GM23338 (cell line): ENCODE measurements around the gene CSF3. TPM values are rescaled to one million over a fixed set of nuclear protein-coding genes. Genes with fewer than 3 reads are reported as not detected.

Source experiments
- ATAC-seq: fragments of 200-7000 bp; cut with Tn5 transposase; 3 replicates; pipeline ENCODE4 v1.9.1; 2020
- DNase-seq: peaks from one replicate; pipeline ENCODE4 v3.0.0-alpha.2; 2015; ENCODE audit warnings: low spot score
- H2AFZ ChIP-seq: fragments of 200-600 bp; sonication (generic); 2 replicates; pipeline ENCODE4 v1.8.0; 2016; ENCODE audit warnings: antibody characterized with exemption, mild to moderate bottlenecking, moderate library complexity
- H3F3A ChIP-seq: fragments of 200-600 bp; sonication (generic); replicated peaks from 2 replicates; pipeline ENCODE4 v1.8.0; 2017; ENCODE audit warnings: antibody characterized with exemption, mixed run types, low read depth
- H3K27ac ChIP-seq: fragments of 200-600 bp; sonication (generic); 2 replicates; pipeline ENCODE4 v1.6.1; 2016; ENCODE audit warnings: low read depth
- H3K27me3 ChIP-seq: fragments of 200-600 bp; sonication (generic); 2 replicates; pipeline ENCODE4 v1.8.0; 2016; ENCODE audit warnings: mild to moderate bottlenecking, mixed run types, moderate library complexity; ENCODE audit not compliant: insufficient read depth
- H3K36me3 ChIP-seq: fragments of 200-600 bp; sonication (generic); 2 replicates; pipeline ENCODE4 v1.8.0; 2016; ENCODE audit warnings: mild to moderate bottlenecking; ENCODE audit not compliant: insufficient read depth
- H3K4me1 ChIP-seq: fragments of 200-600 bp; sonication (generic); 2 replicates; pipeline ENCODE4 v1.8.0; 2016; ENCODE audit warnings: mild to moderate bottlenecking, moderate library complexity; ENCODE audit not compliant: insufficient read depth
- H3K4me2 ChIP-seq: fragments of 200-600 bp; sonication (generic); 2 replicates; pipeline ENCODE4 v1.7.1; 2017; ENCODE audit warnings: mixed run types
- H3K4me3 ChIP-seq: fragments of 200-600 bp; sonication (generic); 2 replicates; pipeline ENCODE4 v1.6.1; 2016; ENCODE audit warnings: mixed run types
- H3K79me2 ChIP-seq: fragments of 200-600 bp; sonication (generic); replicated peaks from 2 replicates; pipeline ENCODE4 v1.8.0; 2017; ENCODE audit warnings: mild to moderate bottlenecking; ENCODE audit not compliant: insufficient read depth
- H3K9me2 ChIP-seq: fragments of 200-600 bp; sonication (generic); 2 replicates; pipeline ENCODE4 v1.8.0; 2017; ENCODE audit not compliant: insufficient read depth
- H4K20me1 ChIP-seq: fragments of 200-600 bp; sonication (generic); replicated peaks from 2 replicates; pipeline ENCODE4 v1.8.0; 2017; ENCODE audit warnings: mild to moderate bottlenecking; ENCODE audit not compliant: insufficient read depth
- H3K27ac Mint-ChIP-seq: 2 replicates; pipeline ENCODE4 v1.8.0; 2020; ENCODE audit warnings: inconsistent platforms, mild to moderate bottlenecking, moderate library complexity, mixed read lengths
- H3K27me3 Mint-ChIP-seq: 3 replicates; pipeline ENCODE4 v1.8.0; 2022; ENCODE audit warnings: low read depth, mild to moderate bottlenecking, moderate library complexity, mixed read lengths, inconsistent platforms; ENCODE audit not compliant: insufficient read depth, poor library complexity
- H3K36me3 Mint-ChIP-seq: 3 replicates; pipeline ENCODE4 v1.8.0; 2021; ENCODE audit warnings: low read depth, mild to moderate bottlenecking, inconsistent platforms, moderate library complexity, mixed read lengths
- H3K4me1 Mint-ChIP-seq: 3 replicates; pipeline ENCODE4 v1.8.0; 2020; ENCODE audit warnings: mild to moderate bottlenecking, inconsistent platforms, mixed read lengths
- H3K4me3 Mint-ChIP-seq: 3 replicates; pipeline ENCODE4 v1.8.0; 2021; ENCODE audit warnings: moderate library complexity, mild to moderate bottlenecking, inconsistent platforms, mixed read lengths
- H3K9me3 Mint-ChIP-seq: 3 replicates; pipeline ENCODE4 v1.8.0; 2020; ENCODE audit warnings: moderate library complexity, mild to moderate bottlenecking, inconsistent platforms, mixed read lengths
- CREB1 ChIP-seq: fragments of 250-450 bp; sonication (Bioruptor Pico); IDR thresholded peaks from 2 replicates; pipeline ENCODE4 v1.5.0; 2020; ENCODE audit warnings: low read depth, mild to moderate bottlenecking, moderate library complexity
- CTCF ChIP-seq, 2 experiments: fragments of 200-600 bp in 1 of 2; sonication (generic) in 1 of 2; conservative IDR thresholded peaks; 2 replicates each; pipeline versions ENCODE4 v1.5.1 to v1.6.1; 2016 to 2017; ENCODE audit warnings: antibody characterized with exemption in 2 of 2, low read depth in 2 of 2, mild to moderate bottlenecking in 2 of 2, moderate library complexity in 1 of 2
- EZH2 ChIP-seq: fragments of 200-600 bp; sonication (generic); IDR thresholded peaks from one replicate; pipeline ENCODE4 v1.8.0; 2017; ENCODE audit warnings: antibody characterized with exemption, mild to moderate bottlenecking, low read depth; ENCODE audit not compliant: unreplicated experiment
- EZH2phosphoT487 ChIP-seq: fragments of 200-600 bp; sonication (generic); IDR thresholded peaks from one replicate; pipeline ENCODE4 v1.8.1; 2018; ENCODE audit warnings: antibody characterized with exemption; ENCODE audit not compliant: unreplicated experiment
- JUNB ChIP-seq: IDR thresholded peaks from one replicate; pipeline ENCODE4 v1.6.1; 2016; ENCODE audit warnings: antibody characterized with exemption; ENCODE audit not compliant: unreplicated experiment
- NANOG ChIP-seq: IDR thresholded peaks from 2 replicates; pipeline ENCODE4 v1.6.1; 2016; ENCODE audit warnings: antibody characterized with exemption, borderline replicate concordance
- POLR2AphosphoS5 ChIP-seq: IDR thresholded peaks from 2 replicates; pipeline ENCODE4 v1.6.1; 2016; ENCODE audit warnings: antibody characterized with exemption, low read depth
- STAT1 ChIP-seq: IDR thresholded peaks from one replicate; pipeline ENCODE4 v1.6.1; 2016; ENCODE audit warnings: antibody characterized with exemption; ENCODE audit not compliant: unreplicated experiment
- ZNF114 ChIP-seq: fragments of 250-450 bp; sonication (Bioruptor Pico); IDR thresholded peaks from 2 replicates; pipeline ENCODE4 v1.5.0; 2020; ENCODE audit warnings: mild to moderate bottlenecking, moderate library complexity
- ZNF331 ChIP-seq: fragments of 250-450 bp; sonication (Bioruptor Pico); IDR thresholded peaks from 2 replicates; pipeline ENCODE4 v1.5.0; 2020; ENCODE audit warnings: low read depth, mild to moderate bottlenecking, moderate library complexity
- polyA plus RNA-seq: library from polyadenylated mRNA; unstranded; fragments of >200 nt; fragmentation: Nextera tagmentation; extraction: Ambion mirVana; gene quantifications from 2 replicates; pipeline ENCODE4 v1.2.1, GENCODE V29; 2016
- total RNA-seq: library from RNA; depleted of rRNA; stranded (reverse); fragments of >200 nt; shearing (Covaris generic); gene quantifications from 2 replicates; pipeline ENCODE4 v1.2.3, GENCODE V29; 2014
- TF ChIP-seq, protein P1 (sequence below): IDR thresholded peaks from one replicate; pipeline ENCODE4 v1.6.1; 2018; ENCODE audit warnings: antibody characterized with exemption; ENCODE audit not compliant: unreplicated experiment
- TF ChIP-seq, protein P2 (sequence below): IDR thresholded peaks from 2 replicates; pipeline ENCODE4 v1.6.1; 2016; ENCODE audit warnings: antibody characterized with exemption
- TF ChIP-seq, protein P3 (sequence below): fragments of 250-450 bp; sonication (Bioruptor Pico); IDR thresholded peaks from 2 replicates; pipeline ENCODE4 v1.5.0; 2020; ENCODE audit warnings: mild to moderate bottlenecking, moderate library complexity

Gene CSF3
- total and polyA plus RNA-seq, 2 experiments from 2014 or later, result not detected

DNA sequence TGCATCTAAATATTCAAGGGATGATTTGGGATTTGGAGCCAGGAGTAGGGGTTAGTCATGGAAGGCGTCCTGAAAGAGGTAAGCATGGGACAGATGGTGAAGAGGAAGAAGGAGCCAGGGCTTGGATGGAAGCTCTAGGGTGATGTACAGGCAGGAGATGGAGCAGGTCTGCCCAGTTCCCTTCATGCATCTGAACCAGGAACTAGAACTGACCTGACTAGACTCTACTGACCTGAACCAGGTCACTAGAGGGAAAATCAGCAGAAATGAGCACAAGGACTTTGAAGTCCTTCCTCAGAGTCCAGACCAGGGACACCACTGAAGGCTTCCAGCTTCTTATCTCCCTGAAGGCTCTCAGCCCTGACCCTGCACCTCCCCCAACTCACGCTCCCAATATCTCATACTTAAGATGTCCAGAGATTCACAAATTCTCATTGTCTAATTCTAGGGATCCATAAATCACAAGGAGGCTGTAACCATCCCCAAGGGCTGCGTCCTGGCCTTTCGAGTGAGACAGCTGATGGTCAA, 44.1 kb upstream of the CSF3 start:
- no peak for TF ChIP-seq STAT1
- TF ChIP-seq ZNF114 (CRISPR knock-in tag), result no peak
- no peak for TF ChIP-seq EZH2phosphoT487
- TF ChIP-seq, protein P1, sequence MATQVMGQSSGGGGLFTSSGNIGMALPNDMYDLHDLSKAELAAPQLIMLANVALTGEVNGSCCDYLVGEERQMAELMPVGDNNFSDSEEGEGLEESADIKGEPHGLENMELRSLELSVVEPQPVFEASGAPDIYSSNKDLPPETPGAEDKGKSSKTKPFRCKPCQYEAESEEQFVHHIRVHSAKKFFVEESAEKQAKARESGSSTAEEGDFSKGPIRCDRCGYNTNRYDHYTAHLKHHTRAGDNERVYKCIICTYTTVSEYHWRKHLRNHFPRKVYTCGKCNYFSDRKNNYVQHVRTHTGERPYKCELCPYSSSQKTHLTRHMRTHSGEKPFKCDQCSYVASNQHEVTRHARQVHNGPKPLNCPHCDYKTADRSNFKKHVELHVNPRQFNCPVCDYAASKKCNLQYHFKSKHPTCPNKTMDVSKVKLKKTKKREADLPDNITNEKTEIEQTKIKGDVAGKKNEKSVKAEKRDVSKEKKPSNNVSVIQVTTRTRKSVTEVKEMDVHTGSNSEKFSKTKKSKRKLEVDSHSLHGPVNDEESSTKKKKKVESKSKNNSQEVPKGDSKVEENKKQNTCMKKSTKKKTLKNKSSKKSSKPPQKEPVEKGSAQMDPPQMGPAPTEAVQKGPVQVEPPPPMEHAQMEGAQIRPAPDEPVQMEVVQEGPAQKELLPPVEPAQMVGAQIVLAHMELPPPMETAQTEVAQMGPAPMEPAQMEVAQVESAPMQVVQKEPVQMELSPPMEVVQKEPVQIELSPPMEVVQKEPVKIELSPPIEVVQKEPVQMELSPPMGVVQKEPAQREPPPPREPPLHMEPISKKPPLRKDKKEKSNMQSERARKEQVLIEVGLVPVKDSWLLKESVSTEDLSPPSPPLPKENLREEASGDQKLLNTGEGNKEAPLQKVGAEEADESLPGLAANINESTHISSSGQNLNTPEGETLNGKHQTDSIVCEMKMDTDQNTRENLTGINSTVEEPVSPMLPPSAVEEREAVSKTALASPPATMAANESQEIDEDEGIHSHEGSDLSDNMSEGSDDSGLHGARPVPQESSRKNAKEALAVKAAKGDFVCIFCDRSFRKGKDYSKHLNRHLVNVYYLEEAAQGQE, result no peak
- TF ChIP-seq CREB1, result no peak
- TF ChIP-seq NANOG, result no peak
- TF ChIP-seq POLR2AphosphoS5, result no peak
- TF ChIP-seq, protein P2, sequence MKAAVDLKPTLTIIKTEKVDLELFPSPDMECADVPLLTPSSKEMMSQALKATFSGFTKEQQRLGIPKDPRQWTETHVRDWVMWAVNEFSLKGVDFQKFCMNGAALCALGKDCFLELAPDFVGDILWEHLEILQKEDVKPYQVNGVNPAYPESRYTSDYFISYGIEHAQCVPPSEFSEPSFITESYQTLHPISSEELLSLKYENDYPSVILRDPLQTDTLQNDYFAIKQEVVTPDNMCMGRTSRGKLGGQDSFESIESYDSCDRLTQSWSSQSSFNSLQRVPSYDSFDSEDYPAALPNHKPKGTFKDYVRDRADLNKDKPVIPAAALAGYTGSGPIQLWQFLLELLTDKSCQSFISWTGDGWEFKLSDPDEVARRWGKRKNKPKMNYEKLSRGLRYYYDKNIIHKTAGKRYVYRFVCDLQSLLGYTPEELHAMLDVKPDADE, result no peak
- TF ChIP-seq, protein P3, sequence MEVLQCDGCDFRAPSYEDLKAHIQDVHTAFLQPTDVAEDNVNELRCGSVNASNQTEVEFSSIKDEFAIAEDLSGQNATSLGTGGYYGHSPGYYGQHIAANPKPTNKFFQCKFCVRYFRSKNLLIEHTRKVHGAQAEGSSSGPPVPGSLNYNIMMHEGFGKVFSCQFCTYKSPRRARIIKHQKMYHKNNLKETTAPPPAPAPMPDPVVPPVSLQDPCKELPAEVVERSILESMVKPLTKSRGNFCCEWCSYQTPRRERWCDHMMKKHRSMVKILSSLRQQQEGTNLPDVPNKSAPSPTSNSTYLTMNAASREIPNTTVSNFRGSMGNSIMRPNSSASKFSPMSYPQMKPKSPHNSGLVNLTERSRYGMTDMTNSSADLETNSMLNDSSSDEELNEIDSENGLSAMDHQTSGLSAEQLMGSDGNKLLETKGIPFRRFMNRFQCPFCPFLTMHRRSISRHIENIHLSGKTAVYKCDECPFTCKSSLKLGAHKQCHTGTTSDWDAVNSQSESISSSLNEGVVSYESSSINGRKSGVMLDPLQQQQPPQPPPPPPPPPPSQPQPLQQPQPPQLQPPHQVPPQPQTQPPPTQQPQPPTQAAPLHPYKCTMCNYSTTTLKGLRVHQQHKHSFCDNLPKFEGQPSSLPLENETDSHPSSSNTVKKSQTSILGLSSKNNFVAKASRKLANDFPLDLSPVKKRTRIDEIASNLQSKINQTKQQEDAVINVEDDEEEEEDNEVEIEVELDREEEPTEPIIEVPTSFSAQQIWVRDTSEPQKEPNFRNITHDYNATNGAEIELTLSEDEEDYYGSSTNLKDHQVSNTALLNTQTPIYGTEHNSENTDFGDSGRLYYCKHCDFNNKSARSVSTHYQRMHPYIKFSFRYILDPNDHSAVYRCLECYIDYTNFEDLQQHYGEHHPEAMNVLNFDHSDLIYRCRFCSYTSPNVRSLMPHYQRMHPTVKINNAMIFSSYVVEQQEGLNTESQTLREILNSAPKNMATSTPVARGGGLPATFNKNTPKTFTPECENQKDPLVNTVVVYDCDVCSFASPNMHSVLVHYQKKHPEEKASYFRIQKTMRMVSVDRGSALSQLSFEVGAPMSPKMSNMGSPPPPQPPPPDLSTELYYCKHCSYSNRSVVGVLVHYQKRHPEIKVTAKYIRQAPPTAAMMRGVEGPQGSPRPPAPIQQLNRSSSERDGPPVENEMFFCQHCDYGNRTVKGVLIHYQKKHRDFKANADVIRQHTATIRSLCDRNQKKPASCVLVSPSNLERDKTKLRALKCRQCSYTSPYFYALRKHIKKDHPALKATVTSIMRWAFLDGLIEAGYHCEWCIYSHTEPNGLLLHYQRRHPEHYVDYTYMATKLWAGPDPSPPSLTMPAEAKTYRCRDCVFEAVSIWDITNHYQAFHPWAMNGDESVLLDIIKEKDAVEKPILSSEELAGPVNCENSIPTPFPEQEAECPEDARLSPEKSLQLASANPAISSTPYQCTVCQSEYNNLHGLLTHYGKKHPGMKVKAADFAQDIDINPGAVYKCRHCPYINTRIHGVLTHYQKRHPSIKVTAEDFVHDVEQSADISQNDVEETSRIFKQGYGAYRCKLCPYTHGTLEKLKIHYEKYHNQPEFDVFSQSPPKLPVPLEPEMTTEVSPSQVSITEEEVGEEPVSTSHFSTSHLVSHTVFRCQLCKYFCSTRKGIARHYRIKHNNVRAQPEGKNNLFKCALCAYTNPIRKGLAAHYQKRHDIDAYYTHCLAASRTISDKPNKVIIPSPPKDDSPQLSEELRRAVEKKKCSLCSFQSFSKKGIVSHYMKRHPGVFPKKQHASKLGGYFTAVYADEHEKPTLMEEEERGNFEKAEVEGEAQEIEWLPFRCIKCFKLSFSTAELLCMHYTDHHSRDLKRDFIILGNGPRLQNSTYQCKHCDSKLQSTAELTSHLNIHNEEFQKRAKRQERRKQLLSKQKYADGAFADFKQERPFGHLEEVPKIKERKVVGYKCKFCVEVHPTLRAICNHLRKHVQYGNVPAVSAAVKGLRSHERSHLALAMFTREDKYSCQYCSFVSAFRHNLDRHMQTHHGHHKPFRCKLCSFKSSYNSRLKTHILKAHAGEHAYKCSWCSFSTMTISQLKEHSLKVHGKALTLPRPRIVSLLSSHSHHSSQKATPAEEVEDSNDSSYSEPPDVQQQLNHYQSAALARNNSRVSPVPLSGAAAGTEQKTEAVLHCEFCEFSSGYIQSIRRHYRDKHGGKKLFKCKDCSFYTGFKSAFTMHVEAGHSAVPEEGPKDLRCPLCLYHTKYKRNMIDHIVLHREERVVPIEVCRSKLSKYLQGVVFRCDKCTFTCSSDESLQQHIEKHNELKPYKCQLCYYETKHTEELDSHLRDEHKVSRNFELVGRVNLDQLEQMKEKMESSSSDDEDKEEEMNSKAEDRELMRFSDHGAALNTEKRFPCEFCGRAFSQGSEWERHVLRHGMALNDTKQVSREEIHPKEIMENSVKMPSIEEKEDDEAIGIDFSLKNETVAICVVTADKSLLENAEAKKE (CRISPR knock-in tag), result no peak
- no peak for TF ChIP-seq JUNB
- TF ChIP-seq EZH2, result no peak
- TF ChIP-seq CTCF (conservative IDR thresholded peaks at IDR 0.05; ENCODE audit: low read depth in 2 of 2), result no peak
- no peak for TF ChIP-seq ZNF331 (CRISPR knock-in tag)
- Histone ChIP-seq H3K4me2 (no peak overlapping the region), H4K20me1 (no peaks in the 10 kb centered on the region), H3K9me2 (no peaks in the 10 kb centered on the region), H3K4me1 (no peaks in the 10 kb centered on the region), H3K4me3 (no peak overlapping the region), H3K36me3 (no peaks in the 10 kb centered on the region), H3K27me3 (no peaks in the 10 kb centered on the region; the same call in 1 of the 2 replicates), H3K27ac (no peak overlapping the region), H2AFZ (no peak overlapping the region; the same call in 1 of the 2 replicates), H3K79me2 (no peaks in the 10 kb centered on the region), H3F3A (no peaks in the 10 kb centered on the region)
- DNase-seq (no peak), ATAC-seq (no peak)
- no peaks in the 10 kb centered on the region for H3K9me3 Mint-ChIP-seq
- peaks cover 9% of the 10 kb centered on the region for H3K27me3 Mint-ChIP-seq
- no peaks in the 10 kb centered on the region for H3K36me3 Mint-ChIP-seq
- H3K4me3 Mint-ChIP-seq, result no peak overlapping the region
- no peaks in the 10 kb centered on the region; the same call in 2 of the 3 replicates for H3K4me1 Mint-ChIP-seq
- H3K27ac Mint-ChIP-seq, result no peak overlapping the region
